Mammary epithelial cell (primary cell): ENCODE measurements around the gene STAT5B.

ENCODE experiments used
- CTCF ChIP-seq, 2 donors: IDR thresholded peaks in 1 of 2; conservative IDR thresholded peaks in 1 of 2; 2 replicates each; pipeline ENCODE4 v1.5.1; 2011 to 2012; ENCODE audit warnings: inconsistent platforms in 2 of 2, low read length in 2 of 2, mild to moderate bottlenecking in 2 of 2, control low read depth in 1 of 2, low read depth in 1 of 2; ENCODE audit not compliant: insufficient read depth in 1 of 2; ENCODE audit errors: extremely low read depth in 1 of 2
- EZH2 ChIP-seq: IDR thresholded peaks from 2 replicates; pipeline ENCODE4 v1.6.1; 2012; ENCODE audit warnings: low read length, inconsistent platforms, borderline replicate concordance

GRCh38 chr17:42316755-42317154 lies 40.6 kb upstream of the STAT5B start:
- TF ChIP-seq CTCF (conservative IDR thresholded peaks at IDR 0.05 in 1 of 2, IDR thresholded peaks at IDR 0.05 in 1 of 2; ENCODE audit: extremely low read depth in 1 of 2, insufficient read depth in 1 of 2, low read depth in 1 of 2, low read length in 2 of 2): no peak
- TF ChIP-seq EZH2: no peak
